K562 treated with DMSO at 1 percent for 24 hours (cell line): ENCODE measurements around the gene BTBD17. TPM values are rescaled to one million over a fixed set of nuclear protein-coding genes. Genes with fewer than 3 reads are reported as not detected.

Experiments used
- total RNA-seq: library from RNA; unstranded; fragments of 300-600 nt; gene quantifications from 2 replicates; pipeline ENCODE4 v1.2.3, GENCODE V29; 2022; ENCODE audit warnings: low read depth; ENCODE audit not compliant: insufficient read depth

Gene BTBD17
- 0.20 TPM in 1 of 2 replicates, not detected in the other for total RNA-seq

DNA sequence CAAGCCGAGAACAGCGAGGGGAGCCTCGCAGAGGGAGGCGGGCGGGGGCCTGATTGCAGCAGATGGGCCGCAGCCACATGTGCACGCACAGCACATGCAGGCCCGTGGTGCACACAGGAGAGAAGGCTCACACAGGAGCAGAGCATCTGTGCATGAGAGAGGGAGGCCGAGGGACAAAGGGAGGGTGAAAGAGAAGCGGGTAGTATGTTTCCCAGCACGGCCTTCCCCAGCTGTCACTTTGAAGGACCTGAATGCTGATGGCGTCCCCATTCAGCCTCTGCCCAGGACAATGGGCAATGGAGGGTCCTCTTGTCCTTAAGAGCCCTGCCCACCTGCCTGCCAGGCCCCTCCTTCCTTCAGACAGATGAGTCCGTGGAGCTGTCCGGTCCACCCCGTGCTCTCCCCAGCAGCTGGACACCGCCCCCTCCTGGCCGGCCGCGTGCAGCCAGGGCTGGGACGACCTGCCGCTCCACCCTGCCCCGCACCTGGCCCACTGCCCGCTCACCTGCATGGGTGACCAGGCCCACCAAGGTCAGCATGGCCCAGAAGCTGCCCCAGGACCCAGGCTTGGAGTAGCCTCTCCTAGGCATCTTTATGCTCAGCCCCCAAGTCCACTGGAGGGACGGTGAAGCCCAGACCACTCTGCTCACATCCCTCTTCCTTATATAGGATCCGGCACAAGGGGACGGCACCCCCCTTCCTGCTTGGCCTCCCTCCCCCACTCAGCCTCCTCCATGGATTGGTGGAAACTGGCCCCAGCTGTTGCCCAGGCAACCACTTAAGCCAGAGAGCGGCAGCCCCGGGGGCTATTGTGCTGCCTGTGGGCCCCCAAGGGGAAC, at the start of gene BTBD17:
Gene BTBD17 (minus strand): TSS at position 639 of the 839 bp plus-strand sequence. CDS start 49 bp downstream, at position 590.

DNA sequence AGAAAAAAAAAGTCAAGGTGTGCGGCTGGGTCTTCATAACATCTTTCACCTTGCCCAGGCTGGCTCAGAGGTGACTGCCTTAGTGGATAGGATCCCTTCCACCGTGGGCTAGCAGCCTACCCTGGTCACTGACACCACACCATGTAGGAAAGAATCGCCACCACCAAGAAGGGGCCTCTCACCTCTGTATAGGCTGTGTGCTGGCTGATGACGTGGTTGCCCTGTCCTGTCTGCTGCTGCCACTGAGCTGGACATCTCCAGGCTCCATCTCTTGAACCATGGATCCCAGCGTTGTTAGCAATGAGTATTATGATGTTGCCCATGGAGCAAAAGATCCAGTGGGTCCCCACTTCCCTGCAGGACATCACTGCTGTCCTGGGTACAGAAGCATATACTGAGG, 5.5 kb upstream of the BTBD17 start, which contains the start of gene GPR142:
Gene GPR142 (plus strand): TSS at position 301 of the 400 bp plus-strand sequence. CDS start 2,035 bp downstream, outside the sequence.

DNA sequence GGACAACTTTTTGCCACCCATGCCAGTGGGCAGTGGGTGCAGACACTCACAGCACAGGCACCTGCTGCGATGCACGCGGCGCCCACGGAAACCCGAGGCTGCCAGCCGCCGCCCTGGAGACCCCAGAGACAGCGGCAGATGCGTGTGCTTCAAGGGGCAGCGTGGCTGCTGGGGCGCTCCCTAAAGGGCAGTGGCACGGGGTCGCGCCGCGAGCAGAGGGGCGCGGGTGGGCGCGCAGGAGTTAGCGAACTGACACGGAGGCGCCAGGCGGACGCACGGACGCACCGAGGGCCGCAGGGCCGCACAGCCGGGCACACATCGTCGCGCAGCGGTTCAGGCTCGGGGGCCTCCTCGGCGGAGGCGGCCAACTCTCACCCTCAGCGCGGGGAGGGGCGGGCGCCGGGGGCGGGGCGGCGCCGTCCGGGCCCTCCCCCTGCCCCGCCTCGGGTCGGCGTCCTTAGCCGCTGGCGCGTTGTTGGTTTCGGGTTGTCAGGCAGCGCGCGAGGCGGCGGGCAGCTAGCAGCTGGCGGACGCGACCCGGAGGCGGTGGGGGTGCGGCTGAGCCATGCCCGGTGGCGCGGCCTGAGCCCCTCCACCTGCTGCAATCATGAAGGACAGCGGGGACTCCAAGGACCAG, 35.8 kb downstream of the BTBD17 start, which contains the start of gene KIF19:
Gene KIF19 (plus strand): TSS at position 484 of the 637 bp plus-strand sequence. CDS start 124 bp downstream, at position 608.

Other genes starting within 250 kb of the BTBD17 start
- 2,047 and 2,073 TPM in 2 replicates for gene RPL38, start 158.2 kb downstream of the BTBD17 start, total RNA-seq
- 1.9 and 3.7 TPM in 2 replicates for gene TTYH2, start 148.3 kb downstream of the BTBD17 start, total RNA-seq
- gene DNAI2, start 87.6 kb downstream of the BTBD17 start, total RNA-seq, result not detected in 2 replicates
- gene KIF19, start 35.6 kb downstream of the BTBD17 start, total RNA-seq, result 0.10 TPM in 1 of 2 replicates, not detected in the other
- gene GPR142, start 5.6 kb upstream of the BTBD17 start, total RNA-seq, result not detected in 2 replicates
- 10.6 and 11.4 TPM in 2 replicates for gene GPRC5C, start 70.2 kb upstream of the BTBD17 start, total RNA-seq
- 1.5 and 3.2 TPM in 2 replicates for gene CD300A, start 104.8 kb upstream of the BTBD17 start, total RNA-seq
- not detected in 2 replicates for gene CD300LB, start 169.6 kb upstream of the BTBD17 start, total RNA-seq
- gene CD300C, start 184.2 kb upstream of the BTBD17 start, total RNA-seq, result not detected in 2 replicates
- not detected in 2 replicates for gene CD300H, start 205.6 kb upstream of the BTBD17 start, total RNA-seq
- gene CD300LD, start 230.4 kb upstream of the BTBD17 start, total RNA-seq, result not detected in 2 replicates